ENCODE measurements around the gene ETFBKMT. TPM values are rescaled to one million over a fixed set of nuclear protein-coding genes. Genes with fewer than 3 reads are reported as not detected.

The ETFBKMT gene
- total RNA-seq, 1 donor from 2014 or later: 2.2 TPM

DNA sequence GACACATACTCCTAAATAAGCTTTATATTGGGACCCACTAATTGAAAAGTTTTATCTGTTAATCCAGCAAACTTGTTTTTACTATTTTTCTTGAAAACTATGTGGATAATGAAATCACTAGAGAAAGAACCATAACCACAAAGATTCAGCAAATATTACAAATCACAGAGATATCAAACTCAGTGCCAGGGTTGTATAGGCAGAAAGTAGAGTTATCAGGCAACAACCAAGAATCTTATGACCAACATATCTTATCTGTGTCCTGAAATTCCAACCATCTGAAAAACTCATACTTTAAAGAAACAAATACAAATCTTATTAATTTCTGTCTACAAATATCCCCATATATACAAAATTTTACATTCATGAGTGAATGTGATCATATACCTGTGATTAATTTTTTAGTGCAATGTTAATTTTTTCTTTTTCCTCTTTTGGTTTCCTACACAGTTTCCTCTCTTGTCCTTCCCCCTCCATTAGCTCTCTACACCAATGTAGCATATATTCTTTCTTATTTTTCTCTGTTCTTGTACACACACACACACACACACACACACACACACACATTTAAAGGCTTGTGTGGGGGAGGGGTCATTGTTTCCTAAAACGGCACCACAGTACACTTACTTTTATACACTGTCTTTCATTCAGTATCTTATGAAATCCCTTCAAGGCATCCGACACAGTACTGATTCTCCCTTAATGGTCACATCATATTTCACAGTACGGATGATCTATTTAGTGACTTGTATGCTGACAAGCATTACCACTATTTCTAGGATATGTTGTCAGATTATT, 50.7 kb downstream of the ETFBKMT start:
- no peaks in the 10 kb centered on the region for H3K9me3 ChIP-seq (ENCODE audit: insufficient read depth, low read depth, low read length)
- H3K9ac ChIP-seq (ENCODE audit: low read length): no peak overlapping the region
- Mint-ChIP-seq H3K9me3 (ENCODE audit: unreplicated experiment) (peaks cover 12% of the 10 kb centered on the region), H3K36me3 (ENCODE audit: low read depth, unreplicated experiment) (peaks cover 7% of the 10 kb centered on the region), H3K4me3 (ENCODE audit: unreplicated experiment) (no peak overlapping the region), H3K4me1 (ENCODE audit: low read depth, unreplicated experiment) (peaks cover 2% of the 10 kb centered on the region), H3K27me3 (ENCODE audit: low read depth, unreplicated experiment) (no peaks in the 10 kb centered on the region), H3K27ac (ENCODE audit: unreplicated experiment) (no peak overlapping the region)
- H4K20me1 ChIP-seq (ENCODE audit: insufficient read depth, low read length): no peaks in the 10 kb centered on the region
- no peaks in the 10 kb centered on the region for H3K79me2 ChIP-seq (ENCODE audit: insufficient read depth, low read length)
- H3K27me3 ChIP-seq (ENCODE audit: insufficient read depth, low read length): no peaks in the 10 kb centered on the region
- no peaks in the 10 kb centered on the region for H3K36me3 ChIP-seq (ENCODE audit: insufficient read depth, low read length)
- no peak overlapping the region for H3K4me3 ChIP-seq (ENCODE audit: insufficient read depth, low read depth, low read length)
- H3K4me1 ChIP-seq (ENCODE audit: insufficient read depth, low read length): no peaks in the 10 kb centered on the region
- no peak overlapping the region for H2AFZ ChIP-seq (ENCODE audit: low read depth, low read length)
- TF ChIP-seq EZH2 (IDR thresholded peaks at IDR 0.05; ENCODE audit: insufficient read depth, low read length): no peak
- TF ChIP-seq, protein P1, sequence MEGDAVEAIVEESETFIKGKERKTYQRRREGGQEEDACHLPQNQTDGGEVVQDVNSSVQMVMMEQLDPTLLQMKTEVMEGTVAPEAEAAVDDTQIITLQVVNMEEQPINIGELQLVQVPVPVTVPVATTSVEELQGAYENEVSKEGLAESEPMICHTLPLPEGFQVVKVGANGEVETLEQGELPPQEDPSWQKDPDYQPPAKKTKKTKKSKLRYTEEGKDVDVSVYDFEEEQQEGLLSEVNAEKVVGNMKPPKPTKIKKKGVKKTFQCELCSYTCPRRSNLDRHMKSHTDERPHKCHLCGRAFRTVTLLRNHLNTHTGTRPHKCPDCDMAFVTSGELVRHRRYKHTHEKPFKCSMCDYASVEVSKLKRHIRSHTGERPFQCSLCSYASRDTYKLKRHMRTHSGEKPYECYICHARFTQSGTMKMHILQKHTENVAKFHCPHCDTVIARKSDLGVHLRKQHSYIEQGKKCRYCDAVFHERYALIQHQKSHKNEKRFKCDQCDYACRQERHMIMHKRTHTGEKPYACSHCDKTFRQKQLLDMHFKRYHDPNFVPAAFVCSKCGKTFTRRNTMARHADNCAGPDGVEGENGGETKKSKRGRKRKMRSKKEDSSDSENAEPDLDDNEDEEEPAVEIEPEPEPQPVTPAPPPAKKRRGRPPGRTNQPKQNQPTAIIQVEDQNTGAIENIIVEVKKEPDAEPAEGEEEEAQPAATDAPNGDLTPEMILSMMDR (IDR thresholded peaks at IDR 0.05; ENCODE audit: insufficient read depth, low read depth, low read length): no peak
- DNase-seq (ENCODE audit: low read depth) (peak; percentile 25), FAIRE-seq (no peak)
- no peak overlapping the region for H3K27ac ChIP-seq (ENCODE audit: low read depth, low read length)
- no peak overlapping the region for H3K4me2 ChIP-seq (ENCODE audit: low read length)

DNA sequence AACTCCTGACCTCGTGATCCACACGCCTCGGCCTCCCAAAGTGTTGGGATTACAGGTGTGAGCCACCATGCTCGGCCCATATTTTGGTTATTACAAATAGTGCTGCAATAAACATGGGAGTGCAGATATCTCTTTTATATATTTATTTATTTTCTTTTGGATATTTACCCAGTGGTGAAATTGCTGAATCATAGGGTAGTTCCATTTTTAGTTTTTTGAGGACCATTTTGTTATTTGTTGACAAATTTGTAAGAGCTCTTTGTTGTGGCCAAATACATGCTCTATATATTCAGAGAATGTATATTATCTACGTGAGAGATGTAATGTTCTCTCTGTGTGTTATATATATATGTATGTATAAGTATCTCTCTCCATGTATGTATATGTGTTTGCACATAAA, 53.4 kb downstream of the ETFBKMT start:
- H3K36me3 Mint-ChIP-seq (ENCODE audit: low read depth, unreplicated experiment): peaks cover 9% of the 10 kb centered on the region
- FAIRE-seq: no peak
- Histone ChIP-seq H3K27ac (ENCODE audit: low read depth, low read length) (no peak overlapping the region), H3K9ac (ENCODE audit: low read length) (no peak overlapping the region), H3K27me3 (ENCODE audit: insufficient read depth, low read length) (no peaks in the 10 kb centered on the region), H3K9me3 (ENCODE audit: insufficient read depth, low read depth, low read length) (no peaks in the 10 kb centered on the region), H3K4me1 (ENCODE audit: insufficient read depth, low read length) (no peaks in the 10 kb centered on the region), H3K4me3 (ENCODE audit: insufficient read depth, low read depth, low read length) (no peak overlapping the region), H3K4me2 (ENCODE audit: low read length) (no peak overlapping the region), H4K20me1 (ENCODE audit: insufficient read depth, low read length) (no peaks in the 10 kb centered on the region), H3K36me3 (ENCODE audit: insufficient read depth, low read length) (no peaks in the 10 kb centered on the region), H2AFZ (ENCODE audit: low read depth, low read length) (no peak overlapping the region), H3K79me2 (ENCODE audit: insufficient read depth, low read length) (no peaks in the 10 kb centered on the region)
- H3K27me3 Mint-ChIP-seq (ENCODE audit: low read depth, unreplicated experiment): no peaks in the 10 kb centered on the region
- no peak for DNase-seq (ENCODE audit: low read depth)
- peaks cover 9% of the 10 kb centered on the region for H3K9me3 Mint-ChIP-seq (ENCODE audit: unreplicated experiment)
- TF ChIP-seq, protein P1 (IDR thresholded peaks at IDR 0.05; ENCODE audit: insufficient read depth, low read depth, low read length): no peak
- no peak for TF ChIP-seq EZH2 (IDR thresholded peaks at IDR 0.05; ENCODE audit: insufficient read depth, low read length)
- H3K4me1 Mint-ChIP-seq (ENCODE audit: low read depth, unreplicated experiment): peaks cover 4% of the 10 kb centered on the region
- no peak overlapping the region for H3K4me3 Mint-ChIP-seq (ENCODE audit: unreplicated experiment)
- H3K27ac Mint-ChIP-seq (ENCODE audit: unreplicated experiment): no peak overlapping the region

Data from astrocyte (in vitro differentiated cells and primary cell).